Measurements from ENCODE around the gene FAM83D. TPM values are rescaled to one million over a fixed set of nuclear protein-coding genes. Genes with fewer than 3 reads are reported as not detected.

FAM83D gene
- total and polyA plus RNA-seq, 2 of the 8 experiments (the other 6 are each of a cell fraction or from before 2014, with no cell fraction given) = 60.9 to 62.6 TPM

DNA sequence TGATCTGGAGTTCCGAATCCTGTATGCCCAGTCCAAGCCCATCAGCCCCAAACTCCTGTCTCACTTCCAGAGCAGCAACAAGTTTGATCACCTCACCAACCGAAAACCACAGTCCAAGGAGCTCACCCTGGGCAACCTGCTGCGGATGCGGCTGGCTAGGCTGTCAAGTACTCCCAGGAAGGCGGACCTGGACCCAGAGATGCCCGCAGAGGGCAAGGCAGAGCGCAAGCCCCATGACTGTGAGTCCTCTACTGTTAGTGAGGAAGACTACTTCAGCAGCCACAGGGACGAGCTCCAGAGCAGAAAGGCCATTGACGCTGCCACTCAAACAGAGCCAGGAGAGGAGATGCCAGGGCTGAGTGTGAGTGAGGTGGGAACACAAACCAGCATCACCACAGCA, 25.4 kb downstream of the FAM83D start:
- Histone ChIP-seq H2BK20ac (ENCODE audit: low read length) (no peak overlapping the region), H3K79me1 (ENCODE audit: low read depth, low read length) (no peaks in the 10 kb centered on the region; the same call in 1 of the 2 replicates), H3K27ac (ENCODE audit: low read depth, low read length) (no peak overlapping the region), H3K23ac (ENCODE audit: insufficient read length) (no peak overlapping the region), H4K8ac (ENCODE audit: extremely low read depth, insufficient read depth, low read length) (0 out of 2 replicates have a peak overlapping the region, but pooled peaks have one; percentile 65), H3K27me3 (replicated peaks in 1 of 4; ENCODE audit: control insufficient read depth in 3 of 4, extremely low read depth in 1 of 4, insufficient read depth in 3 of 4, low read length in 3 of 4) (no peaks in the 10 kb centered on the region), H2AFZ (ENCODE audit: low read length) (no peak overlapping the region), H3K9me3 (ENCODE audit: insufficient read depth in 2 of 2, low read depth in 1 of 2, low read length in 1 of 2) (no peaks in the 10 kb centered on the region), H3K18ac (ENCODE audit: extremely low read depth, low read length) (no peak overlapping the region), H3K23me2 (ENCODE audit: low read depth, low read length) (no peaks in the 10 kb centered on the region), H3K36me3 (ENCODE audit: control insufficient read depth in 2 of 4, insufficient read depth in 4 of 4, low read length in 3 of 4) (peaks cover 23 to 57% (median 47%) of the 10 kb centered on the region in 4 experiments), H3K56ac (replicated peaks; ENCODE audit: insufficient read length, low read depth, low read length) (no peak overlapping the region), H3K79me2 (ENCODE audit: control insufficient read depth in 1 of 2, insufficient read depth in 2 of 2, low read length in 2 of 2) (0 out of 4 replicates have a peak, but pooled peaks cover 0 to 3% of the 10 kb centered on the region in 2 experiments), H3K4me2 (ENCODE audit: insufficient read depth in 1 of 2, low read depth in 2 of 2, low read length in 2 of 2) (no peak overlapping the region), H3K4me1 (replicated peaks in 1 of 4; ENCODE audit: control insufficient read depth in 3 of 4, insufficient read depth in 4 of 4, low read length in 3 of 4) (no peaks in the 10 kb centered on the region), H3K9ac (replicated peaks in 1 of 4; ENCODE audit: extremely low read depth in 1 of 4, low read depth in 3 of 4, low read length in 3 of 4) (no peak overlapping the region), H2BK15ac (ENCODE audit: low read length) (no peak overlapping the region), H3K4ac (replicated peaks; ENCODE audit: insufficient read length, low read depth, low read length) (no peak overlapping the region), H4K91ac (replicated peaks; ENCODE audit: insufficient read length, low read length) (no peak overlapping the region), H2BK12ac (ENCODE audit: low read depth, low read length) (no peak overlapping the region), H3K14ac (ENCODE audit: insufficient read length) (no peak overlapping the region), H3K4me3 (ENCODE audit: extremely low read depth in 1 of 4, insufficient read depth in 2 of 4, low read depth in 3 of 4, low read length in 4 of 4) (no peak overlapping the region), H2BK120ac (replicated peaks; ENCODE audit: low read depth, low read length) (no peak overlapping the region), H2BK5ac (ENCODE audit: low read depth, low read length) (no peak overlapping the region), H4K20me1 (replicated peaks in 1 of 2; ENCODE audit: control insufficient read depth in 1 of 2, insufficient read depth in 2 of 2, low read length in 2 of 2) (peaks cover 4 to 8% of the 10 kb centered on the region in 2 experiments), H4K5ac (ENCODE audit: insufficient read length, low read depth, low read length) (no peak overlapping the region), H2AK5ac (ENCODE audit: low read depth, low read length) (no peak overlapping the region)
- FAIRE-seq (no peak), DNase-seq (ENCODE audit: low read depth in 1 of 2, low spot score in 2 of 2) (no peak)
- CTCF ChIA-PET (ENCODE audit: partially characterized antibody) = interaction anchor here (0.8 kb wide), 1 partner anchor 10 kb away, joined by 3 read pairs; the partner anchor contains the start of gene DHX35
- POLR2A ChIA-PET (ENCODE audit: partially characterized antibody) = interaction anchor here (0.8 to 3.9 kb wide), 4 partner anchors 8 to 22 kb away, joined by 3 to 22 read pairs (median 3); partner anchors contain the start of gene DHX35
- WGBS, 2 experiments (ENCODE audit: extremely low coverage in 1 of 2, insufficient coverage in 1 of 2, insufficient read length in 1 of 2, insufficient replicate concordance in 2 of 2, low coverage in 1 of 2, low lambda C conversion rate in 2 of 2, missing lambda C conversion rate in 1 of 2) = 96% methylated on average over 9 of the region's 9 CpGs; no CpG with 5 or more reads in 1 of the 2 experiments
- TF ChIP-seq CEBPB (IDR thresholded peaks at IDR 0.05; ENCODE audit: low read depth, low read length) = no peak
- no peak for TF ChIP-seq SP1 (IDR thresholded peaks at IDR 0.05; ENCODE audit: low read depth, low read length)
- TF ChIP-seq BRCA1 (IDR thresholded peaks at IDR 0.05; ENCODE audit: low read depth, low read length) = no peak
- TF ChIP-seq RFX5 (IDR thresholded peaks at IDR 0.05; ENCODE audit: borderline replicate concordance, low read depth, low read length) = no peak
- no peak for TF ChIP-seq SAP30 (IDR thresholded peaks at IDR 0.05; ENCODE audit: insufficient read depth, insufficient replicate concordance, low read length)
- TF ChIP-seq, protein P1, sequence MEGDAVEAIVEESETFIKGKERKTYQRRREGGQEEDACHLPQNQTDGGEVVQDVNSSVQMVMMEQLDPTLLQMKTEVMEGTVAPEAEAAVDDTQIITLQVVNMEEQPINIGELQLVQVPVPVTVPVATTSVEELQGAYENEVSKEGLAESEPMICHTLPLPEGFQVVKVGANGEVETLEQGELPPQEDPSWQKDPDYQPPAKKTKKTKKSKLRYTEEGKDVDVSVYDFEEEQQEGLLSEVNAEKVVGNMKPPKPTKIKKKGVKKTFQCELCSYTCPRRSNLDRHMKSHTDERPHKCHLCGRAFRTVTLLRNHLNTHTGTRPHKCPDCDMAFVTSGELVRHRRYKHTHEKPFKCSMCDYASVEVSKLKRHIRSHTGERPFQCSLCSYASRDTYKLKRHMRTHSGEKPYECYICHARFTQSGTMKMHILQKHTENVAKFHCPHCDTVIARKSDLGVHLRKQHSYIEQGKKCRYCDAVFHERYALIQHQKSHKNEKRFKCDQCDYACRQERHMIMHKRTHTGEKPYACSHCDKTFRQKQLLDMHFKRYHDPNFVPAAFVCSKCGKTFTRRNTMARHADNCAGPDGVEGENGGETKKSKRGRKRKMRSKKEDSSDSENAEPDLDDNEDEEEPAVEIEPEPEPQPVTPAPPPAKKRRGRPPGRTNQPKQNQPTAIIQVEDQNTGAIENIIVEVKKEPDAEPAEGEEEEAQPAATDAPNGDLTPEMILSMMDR (IDR thresholded peaks at IDR 0.05; ENCODE audit: control extremely low read depth in 1 of 3, insufficient read depth in 1 of 3, low read depth in 1 of 3, low read length in 3 of 3) = no peak
- TF ChIP-seq SIRT6 (IDR thresholded peaks at IDR 0.05; ENCODE audit: low read length) = no peak
- no peak for TF ChIP-seq CHD1 (IDR thresholded peaks at IDR 0.05; ENCODE audit: low read depth, low read length)
- TF ChIP-seq, protein P2, sequence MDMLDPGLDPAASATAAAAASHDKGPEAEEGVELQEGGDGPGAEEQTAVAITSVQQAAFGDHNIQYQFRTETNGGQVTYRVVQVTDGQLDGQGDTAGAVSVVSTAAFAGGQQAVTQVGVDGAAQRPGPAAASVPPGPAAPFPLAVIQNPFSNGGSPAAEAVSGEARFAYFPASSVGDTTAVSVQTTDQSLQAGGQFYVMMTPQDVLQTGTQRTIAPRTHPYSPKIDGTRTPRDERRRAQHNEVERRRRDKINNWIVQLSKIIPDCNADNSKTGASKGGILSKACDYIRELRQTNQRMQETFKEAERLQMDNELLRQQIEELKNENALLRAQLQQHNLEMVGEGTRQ (IDR thresholded peaks at IDR 0.05; ENCODE audit: low read length) = no peak
- TF ChIP-seq, protein P3, sequence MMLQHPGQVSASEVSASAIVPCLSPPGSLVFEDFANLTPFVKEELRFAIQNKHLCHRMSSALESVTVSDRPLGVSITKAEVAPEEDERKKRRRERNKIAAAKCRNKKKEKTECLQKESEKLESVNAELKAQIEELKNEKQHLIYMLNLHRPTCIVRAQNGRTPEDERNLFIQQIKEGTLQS (IDR thresholded peaks at IDR 0.05; ENCODE audit: insufficient read depth, low read depth, low read length) = no peak
